Measurements from ENCODE around the gene PYROXD2.
"Not testable (repeated sequence)": the region's sequence is repeated elsewhere in the genome, so short reads cannot be mapped to it uniquely, and the experiment has no call there.

The PYROXD2 gene

DNA sequence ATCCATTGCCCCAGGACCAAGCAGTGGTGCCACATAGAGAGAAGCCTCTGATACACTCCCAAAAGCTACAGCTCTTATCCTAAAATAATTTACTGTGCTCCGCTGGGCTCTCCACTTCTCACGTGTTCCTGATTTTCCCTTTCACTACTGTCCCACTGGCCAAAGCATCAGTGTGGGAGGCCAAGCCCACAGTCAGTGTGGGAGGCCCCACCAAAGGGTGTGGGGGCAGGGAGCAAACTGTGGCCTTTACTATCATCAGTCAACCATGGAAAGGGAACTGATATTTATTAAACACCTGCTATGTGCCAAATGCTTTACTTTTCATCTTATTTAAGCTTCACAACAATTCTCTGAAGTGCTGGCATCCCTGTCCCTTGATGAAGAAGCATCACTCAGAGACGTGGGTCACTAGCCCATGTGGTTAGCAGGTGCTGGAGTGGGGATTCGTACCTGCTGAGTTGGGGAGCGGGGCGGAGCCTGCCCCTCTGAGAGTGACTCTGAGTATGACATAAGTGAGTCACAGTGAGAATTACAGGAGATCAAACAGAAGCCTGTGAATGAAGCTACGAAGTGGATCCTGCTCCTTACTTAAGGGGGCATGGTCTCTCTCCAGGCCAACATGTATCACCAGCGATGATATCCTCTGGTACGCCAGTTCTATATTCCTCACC, 50.4 kb downstream of the PYROXD2 start:
- DNase-seq, result no peak

DNA sequence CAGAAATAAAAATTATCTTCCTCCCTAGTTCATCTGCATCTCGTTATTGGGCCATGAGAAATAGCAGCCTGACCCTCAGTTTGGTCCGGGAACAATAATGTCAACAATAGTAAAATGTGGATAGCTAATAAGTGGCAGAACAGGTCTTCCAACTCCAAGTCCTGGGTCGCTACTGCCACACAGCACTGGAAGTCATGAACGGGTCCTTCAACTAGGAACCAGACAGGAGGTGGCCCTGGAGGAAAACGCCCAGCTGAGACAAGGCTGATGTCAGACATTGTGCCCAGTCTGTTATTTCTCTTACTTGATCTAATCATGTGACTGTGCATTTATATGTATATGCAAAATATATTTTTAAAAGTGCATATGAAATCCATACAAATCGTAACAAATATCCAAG, 51.8 kb downstream of the PYROXD2 start:
- DNase-seq, result peak; percentile 90

DNA sequence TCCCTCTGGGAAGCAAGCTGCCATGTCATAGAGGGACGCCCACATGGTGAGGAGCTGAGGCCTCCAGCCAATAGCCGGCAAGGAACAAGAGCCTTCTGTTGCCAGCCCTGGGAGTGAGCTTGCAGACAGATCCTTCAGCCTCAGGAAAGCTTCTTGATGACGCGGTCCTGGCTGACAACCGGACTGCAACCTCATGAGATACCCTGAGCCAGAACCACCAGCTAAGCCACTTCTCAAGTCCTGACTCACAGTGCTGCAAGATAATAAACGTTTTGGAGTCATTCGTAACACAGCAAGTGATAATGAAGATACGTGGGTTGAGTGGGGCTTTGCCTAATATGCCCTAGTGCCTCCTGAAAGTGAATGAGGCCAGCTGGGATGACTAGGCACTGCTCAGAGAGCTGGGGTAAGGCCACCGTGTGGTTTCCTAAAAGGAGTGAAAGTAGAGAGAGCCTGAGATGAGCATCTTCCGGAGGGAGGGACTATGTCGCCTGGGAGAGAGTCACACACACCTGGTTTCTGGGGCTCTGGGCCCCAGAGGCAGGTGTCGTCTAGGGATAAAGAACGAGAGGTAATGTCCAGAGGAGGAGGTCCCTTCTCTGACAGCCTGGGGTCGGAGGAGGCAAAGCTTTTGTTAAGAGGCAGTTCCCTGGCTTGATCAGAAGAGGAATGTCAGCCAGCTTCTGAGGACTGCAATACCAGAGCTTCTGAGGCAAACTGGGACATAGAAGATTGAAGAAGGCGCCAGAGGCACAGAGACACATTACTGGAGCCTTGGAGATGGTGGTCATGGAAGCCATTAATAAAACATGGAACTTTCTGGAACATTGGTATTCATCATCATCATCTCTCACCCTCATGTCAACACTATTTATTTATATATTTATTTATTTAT, 53.6 kb downstream of the PYROXD2 start:
- peak; percentile 95 for DNase-seq

DNA sequence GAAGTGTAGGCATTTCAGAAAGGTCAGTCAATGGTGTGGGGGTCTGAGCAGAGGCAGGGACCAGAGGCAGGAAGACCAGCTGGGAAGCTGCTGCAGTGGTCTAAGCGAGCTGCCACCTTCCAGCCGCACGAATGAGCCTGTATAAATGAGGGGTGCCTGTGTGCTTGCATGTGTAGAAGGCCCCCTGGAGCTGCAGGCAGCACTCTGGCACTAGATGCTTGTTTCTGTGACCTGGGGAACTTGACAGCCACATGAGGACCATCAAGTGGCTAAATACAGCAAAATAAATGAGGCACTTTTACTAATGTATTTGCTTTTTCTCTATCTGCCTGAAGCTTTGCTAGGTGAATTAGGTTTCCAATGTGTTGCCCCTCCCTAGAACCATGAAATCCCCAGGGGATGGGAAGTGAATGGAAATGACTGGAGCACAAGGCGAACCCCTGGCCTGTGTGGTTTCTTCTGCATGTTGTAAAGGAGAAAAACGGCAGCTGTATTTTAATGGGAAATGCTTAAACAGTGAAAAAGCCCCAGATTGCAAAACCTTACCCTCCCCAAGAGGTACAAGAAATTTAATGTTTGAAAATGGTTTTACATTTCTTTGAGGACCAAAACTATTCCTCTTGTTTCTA, 57.7 kb downstream of the PYROXD2 start:
- no peak for DNase-seq

DNA sequence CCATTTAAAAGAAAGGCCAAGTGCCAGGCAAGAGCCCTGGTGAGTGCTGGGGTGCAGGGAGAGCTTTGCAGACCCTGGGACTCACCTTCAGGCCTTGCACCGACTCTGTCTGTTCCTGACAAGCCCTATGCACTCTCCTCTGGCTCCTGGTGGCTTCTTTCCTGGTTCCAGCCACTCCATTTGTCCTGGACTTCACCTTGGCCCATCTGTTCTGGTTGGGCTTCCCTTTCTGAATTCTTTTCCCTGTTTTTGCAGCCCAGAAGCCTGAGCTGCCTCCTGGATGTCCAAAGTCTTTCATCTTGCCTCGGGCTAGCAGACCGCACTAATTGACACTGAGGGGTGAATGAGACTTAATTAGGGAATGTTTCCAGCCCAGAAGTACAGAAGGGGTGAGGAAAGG, 60.5 kb downstream of the PYROXD2 start:
- DNase-seq, result no peak

DNA sequence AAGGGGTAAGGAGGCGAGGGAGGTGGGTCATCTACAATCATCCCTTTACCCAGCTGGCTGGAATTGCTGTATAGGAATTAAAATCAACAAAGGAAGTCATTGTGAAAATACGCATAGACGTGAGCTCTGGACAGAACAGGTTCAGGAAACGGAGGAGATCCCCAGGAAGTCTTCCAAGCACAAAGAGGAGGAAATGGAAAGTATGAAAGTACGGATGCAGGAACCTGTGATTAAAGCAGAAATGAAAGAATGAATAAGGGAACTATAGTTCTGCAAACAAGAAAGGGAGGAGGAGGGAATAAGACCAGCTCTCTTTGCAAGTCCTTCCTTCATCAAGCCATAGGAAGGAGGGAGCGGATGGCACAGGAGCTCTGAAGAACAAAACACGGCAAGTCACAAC, 61.8 kb downstream of the PYROXD2 start:
- no peak for DNase-seq

DNA sequence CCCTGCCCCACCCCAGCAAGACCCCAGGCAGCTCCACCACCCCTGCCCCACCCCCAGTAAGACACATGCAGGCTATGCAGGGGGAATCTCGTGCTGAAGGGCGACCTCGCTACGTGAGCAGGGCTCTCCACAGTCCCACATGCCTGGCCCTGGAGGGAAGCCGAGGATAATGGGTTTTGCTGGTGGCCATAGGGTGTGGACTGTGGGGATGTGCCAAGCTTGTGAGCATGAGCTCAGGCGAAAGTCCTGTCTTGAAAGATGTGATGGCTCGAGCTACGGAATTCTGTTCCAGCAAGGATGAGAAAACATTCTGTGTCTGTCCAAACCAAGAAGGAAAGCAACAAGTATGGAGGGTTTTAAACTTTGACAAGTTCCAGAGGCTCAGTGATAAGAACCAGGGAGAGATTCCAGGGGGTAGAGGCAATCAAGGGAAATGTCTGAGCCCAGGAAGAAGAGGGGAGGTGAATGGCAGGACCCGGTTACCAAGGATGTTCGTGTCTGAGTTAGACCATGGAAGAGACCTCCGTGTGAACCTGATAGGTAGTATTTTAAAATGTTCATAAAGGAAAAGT, 63.1 kb downstream of the PYROXD2 start:
- DNase-seq, result no peak

DNA sequence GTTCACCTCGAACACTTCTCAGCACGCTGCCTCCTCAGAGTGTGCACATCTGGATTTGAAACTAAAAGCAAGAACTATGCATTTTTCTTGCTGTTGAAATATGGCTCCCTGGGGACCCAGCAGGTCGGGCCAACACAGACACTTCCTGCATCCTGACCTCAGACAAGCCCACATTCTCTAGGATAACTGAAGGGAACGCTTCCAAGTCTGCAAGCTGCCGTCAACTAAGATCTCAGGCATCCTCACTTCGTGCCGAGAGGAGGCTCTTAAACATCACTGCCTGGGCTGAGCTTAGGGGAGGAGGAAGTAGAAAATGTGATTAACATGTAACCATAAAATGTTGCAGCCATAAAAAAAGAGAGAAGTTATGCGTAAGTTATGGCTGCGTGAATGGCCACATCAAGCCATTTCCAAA, 65.5 kb downstream of the PYROXD2 start:
- DNase-seq, result no peak

DNA sequence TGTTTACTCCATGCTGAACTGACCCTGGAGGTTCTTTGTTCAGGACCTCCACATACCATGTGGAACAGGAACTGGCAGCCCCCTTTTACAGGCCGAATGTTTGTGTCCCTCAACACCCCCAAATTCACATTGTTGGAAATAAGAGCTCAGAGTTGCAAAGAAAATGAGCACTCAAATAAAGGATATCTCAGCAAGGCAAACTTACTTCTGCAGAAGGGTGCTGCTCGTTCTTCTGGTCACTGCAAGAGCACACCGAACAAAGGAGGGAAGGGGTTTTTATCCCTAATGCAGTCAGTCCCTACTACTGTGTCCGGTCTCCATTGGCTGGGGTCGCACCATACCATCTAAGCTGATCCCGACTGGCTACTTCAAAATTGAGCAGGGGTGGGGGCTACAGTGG, 68.1 kb downstream of the PYROXD2 start:
- no peak for DNase-seq

DNA sequence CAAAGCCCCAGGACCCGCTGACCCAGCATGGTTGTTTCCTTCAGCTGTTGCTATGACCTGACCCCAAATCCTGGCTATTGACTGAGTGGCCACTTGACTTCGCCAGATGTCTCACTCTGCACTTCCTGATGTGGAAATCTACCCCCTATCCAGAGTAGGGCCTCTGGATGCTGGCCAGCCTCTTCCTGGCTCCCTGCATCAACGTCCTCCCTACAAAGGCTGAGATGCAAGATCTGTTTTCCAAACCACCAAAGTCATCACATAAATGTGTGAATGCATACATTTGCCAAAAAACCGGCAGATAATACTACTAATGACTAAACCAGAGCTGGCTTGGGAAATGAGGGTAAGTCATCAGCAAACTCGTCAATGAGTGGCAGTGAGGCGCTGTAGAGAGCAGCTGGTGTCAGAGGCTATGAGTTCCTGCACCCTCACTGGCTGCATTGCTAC, 70.4 kb downstream of the PYROXD2 start:
- peak; percentile 65 for DNase-seq

DNA sequence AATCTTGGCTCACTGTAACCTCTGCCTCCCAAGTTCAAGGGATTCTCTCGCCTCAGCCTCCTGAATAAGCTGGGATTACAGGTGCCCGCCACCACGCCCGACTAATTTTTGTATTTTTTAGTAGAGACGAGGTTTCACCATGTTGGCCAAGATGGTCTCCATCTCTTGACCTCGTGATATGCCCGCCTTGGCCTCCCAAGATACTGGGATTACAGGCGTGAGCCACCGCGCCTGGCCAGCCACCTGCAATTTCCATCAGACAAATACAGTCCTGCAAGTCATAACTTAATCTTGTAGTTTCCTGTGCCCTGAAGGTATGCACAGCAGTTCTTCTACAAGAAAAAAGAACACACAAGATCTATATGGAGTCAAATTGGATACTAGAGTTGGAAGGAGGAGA, 73.3 kb downstream of the PYROXD2 start:
- not testable (repeated sequence) for DNase-seq

DNA sequence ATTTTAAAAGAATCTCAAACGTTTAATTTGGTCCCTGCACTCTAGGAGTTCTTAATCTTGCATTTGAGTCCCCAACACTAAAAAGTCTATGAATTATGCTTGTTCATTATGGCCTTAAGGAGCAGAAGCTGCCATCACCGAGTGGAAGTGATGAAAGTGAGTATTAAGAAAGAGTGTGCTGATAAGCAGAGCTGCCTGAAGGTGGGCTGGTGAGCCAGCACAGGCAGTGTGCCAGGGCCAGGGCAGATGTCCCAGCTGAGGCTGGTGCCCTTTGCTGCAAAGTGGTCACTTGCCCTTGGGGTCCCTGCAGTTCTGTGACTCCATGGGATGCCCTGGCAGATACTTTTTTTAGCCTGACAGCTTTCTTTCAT, 74.1 kb downstream of the PYROXD2 start:
- DNase-seq, result no peak

DNA sequence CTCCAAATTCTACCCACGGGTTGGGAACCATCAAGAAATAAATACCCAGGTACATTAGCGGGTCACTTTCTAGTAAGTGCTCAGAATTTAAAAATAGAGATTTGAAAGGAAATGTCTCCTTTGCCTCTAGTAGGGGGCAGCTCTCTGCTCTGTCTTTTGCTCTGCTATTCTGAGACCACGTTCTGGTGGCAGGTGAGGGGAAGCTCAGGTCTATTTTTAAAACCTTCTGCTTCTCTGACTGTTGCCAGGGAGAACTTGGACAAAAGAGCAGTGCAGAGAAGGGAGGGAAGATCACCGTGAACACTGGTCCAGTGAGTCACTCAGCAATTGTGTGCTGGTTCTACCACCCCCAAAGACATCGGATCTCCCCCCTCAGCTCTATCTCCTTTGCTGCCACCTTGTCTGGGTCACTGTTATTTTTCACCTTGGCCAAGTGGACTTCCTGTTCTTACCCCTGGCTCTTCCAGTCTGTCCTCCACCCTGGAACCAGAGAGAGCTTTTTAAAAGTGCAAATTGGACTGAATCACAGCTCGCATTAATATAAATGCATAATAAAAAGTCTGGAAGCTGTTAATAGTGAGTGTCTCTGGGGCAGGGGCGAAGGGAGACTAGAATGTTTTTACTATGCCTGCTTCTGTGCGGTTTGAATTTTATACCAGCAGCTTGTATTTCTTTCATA, 74.6 kb downstream of the PYROXD2 start:
- DNase-seq, result no peak

DNA sequence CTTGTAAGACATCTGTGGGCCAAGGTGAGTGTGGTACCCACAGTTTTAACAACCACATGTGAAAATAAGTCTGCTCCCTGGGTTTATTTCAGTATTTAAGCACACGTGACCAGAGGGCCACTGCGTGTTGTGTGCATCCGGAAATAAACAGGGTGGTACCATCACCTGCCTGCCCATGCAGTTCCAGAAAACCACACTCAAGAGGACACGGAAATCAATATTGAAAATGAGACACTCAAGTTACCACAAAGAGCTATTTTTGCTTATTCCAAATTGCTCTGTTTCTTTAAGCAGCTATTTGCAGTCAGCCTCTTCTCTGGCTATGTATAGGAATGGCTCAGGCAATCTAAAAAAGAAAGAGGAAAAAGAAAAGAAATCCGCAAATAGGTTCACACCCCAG, 75.2 kb downstream of the PYROXD2 start:
- DNase-seq, result no peak

DNA sequence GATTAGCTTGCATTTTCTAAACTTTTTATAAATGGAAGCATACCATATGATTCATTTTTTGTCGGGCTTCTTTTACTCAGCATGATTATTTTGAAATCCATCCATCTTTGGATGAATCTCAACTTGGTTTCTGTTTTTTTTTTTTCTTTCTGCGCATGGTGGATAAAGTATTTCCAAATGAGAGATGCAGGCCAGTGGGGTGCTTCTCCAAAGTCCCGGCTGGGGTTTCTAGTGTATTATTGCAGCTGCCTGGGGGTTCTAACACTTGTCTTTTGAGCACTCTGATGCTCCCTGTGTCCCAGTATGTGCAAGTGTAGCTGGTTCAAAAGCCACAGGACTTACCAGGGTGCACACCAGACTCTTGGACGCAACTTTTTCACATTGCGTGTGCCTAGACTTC, 76.1 kb downstream of the PYROXD2 start:
- no peak for DNase-seq

DNA sequence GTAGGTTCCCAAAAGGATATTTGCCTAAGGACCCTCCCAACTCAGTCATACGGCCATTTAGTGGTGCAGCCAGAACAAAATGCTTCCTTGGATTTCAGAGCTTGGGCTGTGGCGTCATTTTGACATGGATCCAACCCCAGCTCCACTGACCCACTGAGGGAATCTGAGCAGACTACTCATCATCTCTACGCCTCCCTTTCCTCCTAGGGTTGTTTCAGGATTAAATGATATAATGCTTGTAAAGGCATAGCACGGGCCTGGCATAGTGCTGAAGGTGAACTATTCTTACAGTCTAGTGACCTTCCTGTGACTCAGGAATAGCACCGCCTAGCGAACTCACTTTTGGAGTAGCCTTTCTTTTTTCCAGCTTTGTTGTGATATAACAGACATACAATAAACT, 76.7 kb downstream of the PYROXD2 start:
- no peak for DNase-seq

DNA sequence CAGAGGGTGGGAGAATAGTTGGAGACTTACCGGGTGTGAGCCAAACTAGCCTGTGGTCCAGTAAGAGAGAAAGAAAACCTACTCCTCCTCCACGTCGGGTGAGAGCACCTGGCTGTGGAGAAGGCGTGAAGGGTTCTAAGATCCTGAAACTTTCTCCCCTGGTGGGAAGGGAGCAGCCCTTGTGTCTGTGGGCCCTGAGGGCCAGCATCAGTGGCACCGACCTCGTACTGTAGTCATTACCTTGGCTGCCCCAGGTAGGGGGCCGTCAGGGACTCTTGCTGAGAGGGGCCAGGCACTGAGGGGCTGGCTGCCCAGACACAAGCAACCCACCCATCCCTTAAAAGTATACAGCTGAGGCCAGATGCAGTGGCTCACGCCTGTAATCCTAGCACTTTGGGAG, 77.5 kb downstream of the PYROXD2 start:
- no peak for DNase-seq
